D721Med (cell line): ENCODE results near the gene SLCO3A1.

Experiments
- DNase-seq: peaks from one replicate; pipeline ENCODE4 v3.0.0; 2011; ENCODE audit warnings: low spot score; ENCODE audit not compliant: insufficient read length
- FAIRE-seq: peaks from 2 replicates; lab custom pipeline; 2011; peaks lifted over from hg19 to GRCh38; lab: Jason Lieb, UNC
- TF ChIP-seq, protein P1 (sequence below): IDR thresholded peaks from 2 replicates; pipeline ENCODE4 v1.5.1; 2012; ENCODE audit warnings: mild to moderate bottlenecking, control low read depth; ENCODE audit not compliant: insufficient read depth; ENCODE audit errors: missing control alignments

The SLCO3A1 gene

GRCh38 chr15:92020804-92021203 is 167.3 kb downstream of the SLCO3A1 start:
- DNase-seq (no peak), FAIRE-seq (no peak)
- TF ChIP-seq, protein P1, sequence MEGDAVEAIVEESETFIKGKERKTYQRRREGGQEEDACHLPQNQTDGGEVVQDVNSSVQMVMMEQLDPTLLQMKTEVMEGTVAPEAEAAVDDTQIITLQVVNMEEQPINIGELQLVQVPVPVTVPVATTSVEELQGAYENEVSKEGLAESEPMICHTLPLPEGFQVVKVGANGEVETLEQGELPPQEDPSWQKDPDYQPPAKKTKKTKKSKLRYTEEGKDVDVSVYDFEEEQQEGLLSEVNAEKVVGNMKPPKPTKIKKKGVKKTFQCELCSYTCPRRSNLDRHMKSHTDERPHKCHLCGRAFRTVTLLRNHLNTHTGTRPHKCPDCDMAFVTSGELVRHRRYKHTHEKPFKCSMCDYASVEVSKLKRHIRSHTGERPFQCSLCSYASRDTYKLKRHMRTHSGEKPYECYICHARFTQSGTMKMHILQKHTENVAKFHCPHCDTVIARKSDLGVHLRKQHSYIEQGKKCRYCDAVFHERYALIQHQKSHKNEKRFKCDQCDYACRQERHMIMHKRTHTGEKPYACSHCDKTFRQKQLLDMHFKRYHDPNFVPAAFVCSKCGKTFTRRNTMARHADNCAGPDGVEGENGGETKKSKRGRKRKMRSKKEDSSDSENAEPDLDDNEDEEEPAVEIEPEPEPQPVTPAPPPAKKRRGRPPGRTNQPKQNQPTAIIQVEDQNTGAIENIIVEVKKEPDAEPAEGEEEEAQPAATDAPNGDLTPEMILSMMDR: no peak

GRCh38 chr15:92021792-92022191 is 168.3 kb downstream of the SLCO3A1 start:
- DNase-seq (no peak), FAIRE-seq (no peak)
- TF ChIP-seq, protein P1: no peak

GRCh38 chr15:92023965-92024364 is 170.5 kb downstream of the SLCO3A1 start:
- DNase-seq (no peak), FAIRE-seq (no peak)
- TF ChIP-seq, protein P1: no peak

- TF ChIP-seq, protein P1: no peak
- FAIRE-seq (no peak), DNase-seq (no peak)
Observed at GRCh38 chr15:92025706-92026270, 172.3 kb downstream of the SLCO3A1 start.

DNA sequence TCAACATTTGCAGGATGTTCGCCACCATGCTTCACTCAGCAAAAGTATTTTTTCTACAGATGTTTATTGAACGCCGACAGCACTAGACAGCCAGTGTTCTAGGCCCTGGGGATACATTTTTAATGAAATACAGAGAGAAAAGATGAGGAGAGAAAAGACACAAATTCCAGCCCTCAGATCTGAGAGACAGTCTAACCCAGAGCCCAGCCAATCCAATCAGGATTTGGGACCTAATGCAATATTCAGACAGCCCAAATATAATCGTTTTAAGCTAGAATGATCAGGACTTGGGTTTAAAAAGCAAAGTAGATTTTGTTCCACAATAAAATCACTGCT is 174.8 kb downstream of the SLCO3A1 start:
- FAIRE-seq (no peak), DNase-seq (no peak)
- TF ChIP-seq, protein P1: no peak

DNA sequence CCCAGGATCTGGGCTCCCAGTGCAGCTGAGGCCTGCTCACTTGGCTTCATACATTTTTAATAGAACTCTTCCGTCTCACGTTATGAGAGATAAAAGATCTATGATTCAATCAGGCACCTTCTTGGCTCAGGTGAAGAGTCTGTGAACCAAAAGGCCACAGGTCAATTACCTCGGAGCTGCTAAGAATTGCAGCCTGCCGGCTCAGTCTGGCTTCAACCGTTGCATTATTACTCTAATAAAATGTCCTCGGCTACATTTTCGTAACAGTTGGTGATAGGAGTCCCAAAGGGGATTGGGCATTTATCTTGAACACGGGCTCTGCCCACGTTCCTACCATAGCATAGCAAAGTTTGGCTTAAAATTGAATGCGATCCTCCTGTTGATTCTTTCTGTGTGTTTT is 176.3 kb downstream of the SLCO3A1 start:
- no peak for DNase-seq
- no peak for FAIRE-seq
- TF ChIP-seq, protein P1: no peak

GRCh38 chr15:92033314-92033713 is 179.8 kb downstream of the SLCO3A1 start:
- TF ChIP-seq, protein P1: no peak
- DNase-seq (no peak), FAIRE-seq (no peak)
